H54 (cell line): ENCODE data around the gene TUBG1.
A peak's percentile ranks its signal among the peaks of the same experiment; 100 is the strongest.
"Not testable (repeated sequence)": the region's sequence is repeated elsewhere in the genome, so short reads cannot be mapped to it uniquely, and the experiment has no call there.

Experiments
- DNase-seq: peaks from one replicate; pipeline ENCODE4 v3.0.0; 2011; ENCODE audit warnings: low spot score, mixed read lengths; ENCODE audit not compliant: insufficient read length
- FAIRE-seq: peaks from 3 replicates; lab custom pipeline; 2011; peaks lifted over from hg19 to GRCh38; lab: Jason Lieb, UNC
- POLR2A ChIP-seq: IDR thresholded peaks from 2 replicates; pipeline ENCODE4 v1.6.1; 2011; ENCODE audit warnings: low read depth, mild to moderate bottlenecking, low read length

TUBG1 gene

DNA sequence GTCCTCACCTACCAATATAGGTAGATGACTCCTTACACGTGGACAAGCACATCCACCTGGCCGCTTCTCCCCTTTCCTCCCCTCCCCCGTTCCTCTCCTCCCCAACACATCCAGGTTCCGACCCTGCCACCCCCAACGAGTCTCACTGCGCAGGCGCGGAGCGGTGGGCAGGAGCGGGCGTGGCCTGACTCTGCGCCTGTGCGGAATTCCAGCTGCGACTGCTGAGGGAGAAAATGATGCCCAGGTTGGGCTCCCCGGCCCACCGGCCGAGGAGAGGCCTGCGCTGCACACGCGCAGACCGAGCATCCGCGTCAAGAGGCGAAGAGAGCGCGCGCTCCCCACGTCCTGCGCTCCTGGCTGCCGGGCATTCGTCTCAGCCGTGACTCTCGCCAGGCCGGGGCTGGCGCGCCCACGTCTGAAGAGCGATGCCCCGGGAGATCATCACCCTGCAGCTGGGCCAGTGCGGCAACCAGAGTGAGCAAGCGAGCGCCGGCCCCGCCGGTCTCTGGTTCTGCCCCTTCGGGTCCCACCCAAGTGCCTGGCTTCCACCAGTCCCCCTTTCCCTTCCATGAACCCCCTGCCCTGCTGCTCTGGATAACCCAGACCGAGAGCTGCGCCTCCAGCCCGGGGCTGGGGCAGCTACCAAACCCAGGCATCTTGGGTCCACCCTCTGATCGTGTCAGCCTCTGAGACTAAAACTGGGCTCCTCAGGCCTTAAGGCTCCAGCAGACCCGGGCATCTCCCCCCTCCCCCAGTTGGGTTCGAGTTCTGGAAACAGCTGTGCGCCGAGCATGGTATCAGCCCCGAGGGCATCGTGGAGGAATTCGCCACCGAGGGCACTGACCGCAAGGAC is 49.8 kb downstream of the TUBG1 start, which contains the start of gene TUBG2:
TUBG2 (plus strand) TSS at position 206 of the 853 bp plus-strand sequence; CDS start at position 426, 220 bp downstream.
- DNase-seq (peak; percentile 89), FAIRE-seq (no peak)
- TF ChIP-seq POLR2A = peak; percentile 97

GRCh38 chr17:42659932-42660274 is 50.4 kb downstream of the TUBG1 start:
- not testable (repeated sequence) for FAIRE-seq, DNase-seq

- FAIRE-seq = no peak
- TF ChIP-seq POLR2A = no peak
- DNase-seq = peak; percentile 79
Observed at GRCh38 chr17:42660692-42661345, 51.3 kb downstream of the TUBG1 start.
